SK-N-DZ (cell line): ENCODE results near the gene IVL.

Experiments
- DNase-seq: peaks from one replicate; pipeline ENCODE4 v3.0.0-alpha.2; 2015; ENCODE audit warnings: low spot score

Gene IVL

GRCh38 chr1:152946651-152947256 is 38.4 kb downstream of the IVL start, which contains the start of gene SPRR5:
SPRR5 (plus strand) TSS chr1:152947206; CDS start chr1:152948555, 1,349 bp downstream.
- no peak for DNase-seq

DNA sequence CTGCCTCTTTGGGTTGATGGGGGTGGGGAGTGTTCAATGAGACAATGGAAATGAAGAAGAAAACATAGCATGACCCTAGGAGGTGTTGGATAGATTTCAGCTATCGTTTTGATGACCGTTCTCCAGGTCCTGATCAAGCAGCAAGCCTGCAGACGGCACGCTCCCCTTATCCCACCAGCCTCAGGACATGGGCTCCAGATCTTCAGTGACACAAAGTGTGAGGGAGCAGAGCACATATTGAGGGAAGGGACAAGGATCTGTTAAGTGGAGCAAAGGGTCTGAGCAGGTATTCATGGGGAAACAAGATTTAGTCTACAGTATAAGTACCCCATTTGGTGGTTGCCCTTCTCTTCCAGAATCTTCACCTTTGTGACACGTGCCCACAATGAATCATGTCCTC is 43.4 kb downstream of the IVL start:
- no peak for DNase-seq

GRCh38 chr1:152953761-152954160 is 45.4 kb downstream of the IVL start:
- no peak for DNase-seq

GRCh38 chr1:152954436-152954835 is 46.1 kb downstream of the IVL start:
- DNase-seq: no peak

- no peak for DNase-seq
Measured at GRCh38 chr1:152957561-152957960, 49.2 kb downstream of the IVL start.

GRCh38 chr1:152959273-152959672 is 50.9 kb downstream of the IVL start:
- DNase-seq: no peak

DNA sequence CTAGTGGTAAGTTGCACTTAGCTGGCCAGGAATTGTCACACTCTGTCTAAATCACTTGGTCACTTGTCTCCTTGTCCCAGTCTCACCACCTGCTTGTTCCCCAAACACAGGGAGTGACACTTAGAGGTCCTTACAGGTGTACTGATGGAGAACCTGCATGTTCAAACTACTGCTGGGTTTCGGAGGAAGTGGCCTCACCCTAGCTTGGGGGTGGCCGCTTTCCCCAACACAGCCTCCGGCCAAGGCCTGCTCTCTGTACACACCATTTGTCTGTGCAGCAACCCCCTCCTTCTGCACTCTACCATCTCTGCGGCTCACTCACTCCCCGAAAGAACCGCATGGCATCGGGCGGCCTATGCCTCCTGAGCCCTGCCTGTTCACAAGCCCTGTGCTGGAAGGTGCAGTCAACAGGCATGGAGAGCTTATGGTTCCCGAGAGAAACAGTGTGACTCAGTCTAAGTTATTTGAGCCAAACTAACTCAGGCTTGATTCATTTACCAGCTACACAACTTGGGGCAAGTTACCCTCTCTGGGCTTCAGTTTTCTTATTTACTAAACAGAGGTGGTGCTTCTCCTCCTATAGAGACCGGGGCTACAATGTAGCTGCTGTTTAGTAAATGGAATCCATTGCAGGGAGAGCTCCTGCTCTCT is 51.6 kb downstream of the IVL start:
- no peak for DNase-seq

DNA sequence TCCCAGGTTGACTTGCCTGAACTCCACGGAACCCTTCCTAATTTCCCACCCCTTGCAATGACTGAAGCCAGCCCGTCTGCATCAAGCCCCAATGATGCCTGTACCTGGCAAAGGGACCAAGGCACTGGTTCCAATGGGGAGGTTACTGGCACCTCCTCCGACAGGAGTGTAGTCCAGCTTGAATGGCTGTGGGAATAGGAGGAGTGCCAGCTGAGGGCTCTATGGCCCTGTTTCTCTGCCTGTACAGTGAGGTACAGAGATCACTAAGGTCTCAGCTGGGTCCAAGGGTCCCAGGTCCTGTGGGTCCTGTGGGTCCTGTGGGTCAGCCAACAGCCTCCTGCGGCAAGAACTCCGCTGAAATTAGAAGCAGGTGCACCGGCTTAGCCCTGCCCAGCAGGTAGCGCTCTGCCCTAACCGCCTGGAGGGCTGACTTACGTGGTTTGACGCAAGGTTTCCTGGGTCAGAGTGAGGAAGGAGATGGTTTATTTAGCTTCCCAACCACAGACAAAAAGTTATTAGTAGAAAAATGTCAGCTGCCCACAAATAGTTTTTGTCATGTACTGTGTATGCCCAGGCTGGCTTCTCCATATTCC is 52.2 kb downstream of the IVL start:
- no peak for DNase-seq
